RWPE2 (cell line): ENCODE data around the gene GTF2A1.

Experiments
- ATAC-seq: fragments of 200-7000 bp; cut with Tn5 transposase; 3 replicates; pipeline ENCODE4 v1.9.1; 2021; ENCODE audit warnings: low read depth
- DNase-seq: peaks from one replicate; pipeline ENCODE4 v3.0.0-alpha.2; 2020; ENCODE audit warnings: low spot score
- H3K27ac ChIP-seq: fragments of 450-650 bp; 2 replicates; pipeline ENCODE4 v1.5.1; 2017; ENCODE audit warnings: mild to moderate bottlenecking; ENCODE audit not compliant: poor library complexity, severe bottlenecking
- H3K27me3 ChIP-seq: fragments of 250-450 bp; sonication (Bioruptor Pico); 2 replicates; pipeline ENCODE4 v1.5.1; 2021; ENCODE audit warnings: mild to moderate bottlenecking, moderate library complexity; ENCODE audit not compliant: insufficient read depth, poor library complexity, severe bottlenecking
- H3K36me3 ChIP-seq: fragments of 250-450 bp; sonication (Bioruptor Pico); 2 replicates; pipeline ENCODE4 v1.5.1; 2020; ENCODE audit warnings: low read depth, mild to moderate bottlenecking, moderate library complexity
- H3K4me1 ChIP-seq: fragments of 250-450 bp; sonication (Bioruptor Pico); 2 replicates; pipeline ENCODE4 v1.5.1; 2021; ENCODE audit warnings: mild to moderate bottlenecking, moderate library complexity; ENCODE audit not compliant: insufficient read depth, poor library complexity, severe bottlenecking
- H3K4me3 ChIP-seq: fragments of 250-450 bp; sonication (Bioruptor Pico); 2 replicates; pipeline ENCODE4 v1.5.1; 2021; ENCODE audit warnings: mild to moderate bottlenecking, moderate library complexity; ENCODE audit not compliant: severe bottlenecking
- H3K9me3 ChIP-seq: fragments of 250-450 bp; sonication (Bioruptor Pico); 2 replicates; pipeline ENCODE4 v1.5.1; 2021; ENCODE audit warnings: mild to moderate bottlenecking, moderate library complexity; ENCODE audit not compliant: severe bottlenecking
- CTCF ChIP-seq: fragments of 450-650 bp; IDR thresholded peaks from one replicate; pipeline ENCODE4 v1.5.1; 2017; ENCODE audit warnings: mild to moderate bottlenecking, moderate library complexity; ENCODE audit not compliant: poor library complexity, severe bottlenecking

The GTF2A1 gene

GRCh38 chr14:81256289-81256960 is 35.7 kb upstream of the GTF2A1 start:
- Histone ChIP-seq H3K4me3 (no peak overlapping the region), H3K27ac (no peak overlapping the region), H3K4me1 (no peaks in the 10 kb centered on the region), H3K36me3 (no peaks in the 10 kb centered on the region; the same call in 1 of the 2 replicates), H3K9me3 (no peaks in the 10 kb centered on the region), H3K27me3 (no peaks in the 10 kb centered on the region)
- TF ChIP-seq CTCF, result no peak
- no peak for ATAC-seq
- DNase-seq, result no peak

GRCh38 chr14:81252278-81252677 is 31.5 kb upstream of the GTF2A1 start:
- TF ChIP-seq CTCF, result peak; percentile 38

GRCh38 chr14:81247271-81247766 is 26.6 kb upstream of the GTF2A1 start:
- H3K4me1 ChIP-seq, result no peaks in the 10 kb centered on the region
- peak; percentile 71 for DNase-seq
- no peaks in the 10 kb centered on the region for H3K36me3 ChIP-seq
- H3K4me3 ChIP-seq, result no peak overlapping the region
- H3K9me3 ChIP-seq, result peaks cover 2% of the 10 kb centered on the region
- no peak overlapping the region for H3K27ac ChIP-seq
- peak; percentile 69; the same call in 2 of the 3 replicates for ATAC-seq
- TF ChIP-seq CTCF, result no peak
- no peaks in the 10 kb centered on the region for H3K27me3 ChIP-seq

More at GRCh38 chr14:81252278-81252677, 31.5 kb upstream of the GTF2A1 start:
- ATAC-seq (no peak), DNase-seq (no peak)
- H3K4me1 ChIP-seq, result no peaks in the 10 kb centered on the region
- no peak overlapping the region for H3K4me3 ChIP-seq
- no peaks in the 10 kb centered on the region for H3K36me3 ChIP-seq
- no peaks in the 10 kb centered on the region for H3K9me3 ChIP-seq
- no peak overlapping the region for H3K27ac ChIP-seq
- no peaks in the 10 kb centered on the region for H3K27me3 ChIP-seq

- H3K27ac ChIP-seq, result no peak overlapping the region
- no peaks in the 10 kb centered on the region for H3K27me3 ChIP-seq
- no peaks in the 10 kb centered on the region for H3K36me3 ChIP-seq
- no peak overlapping the region for H3K4me3 ChIP-seq
- no peak for TF ChIP-seq CTCF
- DNase-seq (no peak), ATAC-seq (peak; percentile 52)
- no peaks in the 10 kb centered on the region for H3K4me1 ChIP-seq
- peaks cover 4% of the 10 kb centered on the region for H3K9me3 ChIP-seq
These were observed 25.9 kb upstream of the GTF2A1 start for GRCh38 chr14:81246461-81247270.
